Stimulated activated CD8-positive, alpha-beta memory T cell treated with anti-CD3 and anti-CD28 coated beads, Interleukin-12 subunit alpha, Interleukin-12 subunit beta, amount 100 ng/mL, for 4 hours (primary cell): ENCODE data around the gene SLC4A5.
A peak's percentile ranks its signal among the peaks of the same experiment; 100 is the strongest.

Experiments
- DNase-seq: peaks from one replicate; pipeline ENCODE4 v3.0.0-alpha.2; 2020; ENCODE audit warnings: low read depth

The SLC4A5 gene, protein sequence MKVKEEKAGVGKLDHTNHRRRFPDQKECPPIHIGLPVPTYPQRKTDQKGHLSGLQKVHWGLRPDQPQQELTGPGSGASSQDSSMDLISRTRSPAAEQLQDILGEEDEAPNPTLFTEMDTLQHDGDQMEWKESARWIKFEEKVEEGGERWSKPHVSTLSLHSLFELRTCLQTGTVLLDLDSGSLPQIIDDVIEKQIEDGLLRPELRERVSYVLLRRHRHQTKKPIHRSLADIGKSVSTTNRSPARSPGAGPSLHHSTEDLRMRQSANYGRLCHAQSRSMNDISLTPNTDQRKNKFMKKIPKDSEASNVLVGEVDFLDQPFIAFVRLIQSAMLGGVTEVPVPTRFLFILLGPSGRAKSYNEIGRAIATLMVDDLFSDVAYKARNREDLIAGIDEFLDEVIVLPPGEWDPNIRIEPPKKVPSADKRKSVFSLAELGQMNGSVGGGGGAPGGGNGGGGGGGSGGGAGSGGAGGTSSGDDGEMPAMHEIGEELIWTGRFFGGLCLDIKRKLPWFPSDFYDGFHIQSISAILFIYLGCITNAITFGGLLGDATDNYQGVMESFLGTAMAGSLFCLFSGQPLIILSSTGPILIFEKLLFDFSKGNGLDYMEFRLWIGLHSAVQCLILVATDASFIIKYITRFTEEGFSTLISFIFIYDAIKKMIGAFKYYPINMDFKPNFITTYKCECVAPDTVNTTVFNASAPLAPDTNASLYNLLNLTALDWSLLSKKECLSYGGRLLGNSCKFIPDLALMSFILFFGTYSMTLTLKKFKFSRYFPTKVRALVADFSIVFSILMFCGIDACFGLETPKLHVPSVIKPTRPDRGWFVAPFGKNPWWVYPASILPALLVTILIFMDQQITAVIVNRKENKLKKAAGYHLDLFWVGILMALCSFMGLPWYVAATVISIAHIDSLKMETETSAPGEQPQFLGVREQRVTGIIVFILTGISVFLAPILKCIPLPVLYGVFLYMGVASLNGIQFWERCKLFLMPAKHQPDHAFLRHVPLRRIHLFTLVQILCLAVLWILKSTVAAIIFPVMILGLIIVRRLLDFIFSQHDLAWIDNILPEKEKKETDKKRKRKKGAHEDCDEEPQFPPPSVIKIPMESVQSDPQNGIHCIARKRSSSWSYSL

DNA sequence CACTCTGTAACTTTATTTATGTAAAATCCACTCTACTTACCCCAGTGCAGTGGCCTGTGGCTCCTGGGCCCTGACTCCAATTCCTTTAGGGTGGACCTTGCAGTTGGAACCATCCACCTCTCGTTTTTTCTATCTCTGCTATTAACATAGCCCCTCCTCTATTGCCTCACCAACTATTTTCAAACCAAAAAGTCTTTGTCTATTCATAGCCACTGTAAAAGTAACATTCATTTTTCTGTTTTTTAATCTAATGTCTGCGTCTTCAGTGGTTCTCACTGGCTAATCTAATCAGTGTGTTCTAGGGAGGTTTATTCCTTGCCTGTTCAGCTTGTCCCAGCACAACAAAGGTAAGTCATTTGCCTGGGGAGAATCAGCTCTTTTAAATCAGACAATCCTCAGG lies at the start of gene SLC4A5:
Gene SLC4A5 (minus strand): TSS at position 101 of the 400 bp plus-strand sequence. CDS start 28,393 bp downstream, outside the sequence.
- no peak for DNase-seq

DNA sequence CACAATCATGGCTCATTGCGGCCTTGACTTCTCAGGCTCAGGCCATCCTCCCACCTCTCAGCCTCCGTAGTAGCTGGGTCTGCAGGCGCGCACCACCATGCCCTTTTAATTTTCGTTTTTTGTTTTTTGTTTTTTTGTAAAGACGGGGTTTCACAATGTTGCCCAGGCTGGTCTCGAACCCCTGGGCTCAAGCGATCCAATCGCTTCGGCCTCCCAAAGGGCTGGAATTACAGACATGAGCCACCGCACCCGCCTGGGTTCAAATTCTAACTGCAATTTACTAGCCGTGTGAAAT lies 49.2 kb upstream of the SLC4A5 start:
- DNase-seq = no peak

DNA sequence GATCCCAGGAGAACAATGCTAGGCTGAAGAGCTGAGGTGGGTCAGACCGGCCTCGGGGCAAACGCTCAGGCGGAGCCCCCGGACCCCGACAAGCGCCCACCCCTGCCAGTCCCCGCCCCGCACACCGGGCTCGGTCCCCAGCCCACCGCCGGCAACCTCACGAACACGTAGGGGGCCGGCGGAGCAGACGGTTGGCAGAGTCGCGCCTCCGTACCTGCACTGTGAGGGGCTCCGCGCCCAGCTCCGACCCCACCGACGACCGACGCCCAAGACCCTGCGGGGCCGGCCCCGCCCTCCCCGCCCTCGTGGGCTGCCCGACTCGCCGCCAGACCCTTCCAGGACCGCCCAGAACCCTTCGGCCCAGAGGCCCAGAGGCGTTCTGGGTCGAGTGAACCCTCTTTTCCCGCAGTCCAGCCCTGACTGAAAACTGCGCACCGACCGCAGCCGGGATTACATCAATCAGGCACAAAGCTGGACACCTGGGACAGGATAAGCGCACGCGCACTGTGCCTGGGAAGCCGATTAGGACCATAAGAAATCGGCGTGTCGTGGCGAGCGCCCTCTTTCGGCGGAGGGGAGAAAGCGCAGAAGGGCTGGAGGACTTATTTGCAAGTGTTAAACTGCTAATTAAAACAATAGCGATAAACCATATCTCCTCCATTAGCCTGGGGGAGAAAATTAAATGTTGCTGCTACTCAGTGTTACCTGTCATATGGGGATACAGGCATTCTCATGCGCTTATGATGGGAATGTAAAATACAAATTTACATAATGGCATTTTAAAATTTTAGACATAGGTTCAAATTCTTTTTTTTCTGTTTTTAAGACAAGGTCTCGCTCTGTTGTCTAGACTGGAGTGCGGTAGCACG lies 48.6 kb upstream of the SLC4A5 start:
- DNase-seq = peak; percentile 90

- DNase-seq = no peak
Measured at GRCh38 chr2:74391209-74391579, 48.0 kb upstream of the SLC4A5 start.

DNA sequence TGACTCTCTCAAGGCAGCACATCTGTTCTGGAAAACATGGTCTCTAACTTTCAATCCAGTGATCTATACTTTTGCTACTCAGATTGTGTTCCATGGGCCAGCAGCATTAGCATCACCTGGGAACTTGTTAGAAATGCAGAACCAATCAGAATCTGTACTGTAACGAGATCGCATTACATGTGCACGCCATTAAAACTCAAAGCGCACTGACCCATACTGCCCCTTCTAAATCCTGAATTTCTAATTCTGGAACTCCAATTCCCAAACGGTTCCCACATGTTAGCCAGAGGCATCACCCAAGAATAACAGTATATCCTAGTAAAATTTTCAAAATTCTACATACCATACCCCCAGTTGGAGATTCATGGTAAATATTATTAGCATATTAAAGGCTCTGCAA lies 47.4 kb upstream of the SLC4A5 start:
- no peak for DNase-seq

GRCh38 chr2:74387346-74387745 lies 44.1 kb upstream of the SLC4A5 start:
- DNase-seq = no peak

- no peak for DNase-seq
Measured at GRCh38 chr2:74385396-74385795, 42.2 kb upstream of the SLC4A5 start.

- no peak for DNase-seq
Measured at GRCh38 chr2:74384051-74384450, 40.8 kb upstream of the SLC4A5 start.

DNA sequence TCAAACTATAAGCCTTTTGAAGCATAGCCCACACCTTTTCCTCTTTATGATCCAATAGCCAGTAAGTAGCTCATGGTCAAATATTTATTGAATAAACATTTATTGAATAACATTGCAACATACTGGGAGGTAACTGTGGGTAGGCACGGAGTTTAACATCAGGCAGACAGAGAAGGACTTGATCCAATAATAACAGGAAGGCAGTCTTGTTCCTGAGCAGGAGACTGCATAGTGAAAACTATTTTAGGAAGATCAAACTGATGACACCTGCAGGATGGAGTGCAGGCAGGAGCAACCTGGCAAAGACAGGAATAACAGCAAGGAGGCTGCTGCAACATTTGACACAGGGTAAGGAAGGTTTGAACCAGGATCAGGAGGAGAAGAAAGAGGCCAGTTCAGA lies 40.0 kb upstream of the SLC4A5 start:
- no peak for DNase-seq

- DNase-seq = no peak
Measured at GRCh38 chr2:74381751-74382150, 38.5 kb upstream of the SLC4A5 start.

DNA sequence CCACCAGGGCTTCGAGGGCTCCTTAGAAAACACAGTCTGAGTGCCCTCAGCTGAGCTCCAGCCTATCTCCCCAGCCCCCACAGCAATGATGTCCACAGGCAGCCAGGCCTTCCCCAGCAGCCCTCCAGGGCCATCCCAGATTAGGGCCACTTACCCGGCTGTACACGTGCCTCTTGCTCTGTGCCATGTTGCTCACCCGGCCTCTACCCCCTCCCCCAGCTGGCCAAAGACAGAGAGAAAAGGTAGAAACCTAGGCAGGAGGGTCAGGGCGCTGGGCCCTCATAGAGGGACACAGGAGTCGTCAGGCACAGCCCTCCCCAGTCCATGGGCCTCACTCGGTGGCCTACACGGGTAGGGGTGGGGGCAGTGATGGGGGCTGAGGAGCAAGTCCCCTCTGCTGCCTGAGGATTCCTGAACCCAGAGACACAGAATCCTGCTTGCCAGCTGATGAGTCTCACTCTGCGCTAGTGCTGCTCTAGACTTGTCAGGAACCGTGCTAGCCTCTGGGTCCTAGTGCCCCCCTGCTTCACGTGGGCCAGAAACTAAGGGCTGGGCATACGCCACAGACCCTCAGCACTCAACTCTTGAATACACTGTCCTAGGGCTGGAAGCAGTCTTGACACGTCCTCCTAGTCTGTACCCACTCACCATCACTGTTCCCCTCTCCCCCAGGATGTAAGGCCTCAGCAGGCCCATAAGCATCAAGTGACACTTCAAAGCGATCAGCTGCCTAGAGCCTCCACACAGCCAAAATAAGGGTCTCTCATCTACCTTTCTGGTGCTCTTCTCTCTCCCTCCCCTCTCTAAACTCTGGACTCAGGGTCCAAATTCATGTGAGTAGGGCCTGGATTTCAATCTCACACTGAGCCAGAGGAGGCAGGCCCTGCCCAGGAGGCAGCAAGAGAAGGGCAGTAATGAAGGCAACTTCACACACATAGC lies 36.9 kb upstream of the SLC4A5 start, which contains the start of gene DCTN1:
Gene DCTN1 (minus strand): TSS at position 461 of the 939 bp plus-strand sequence. CDS start 274 bp downstream, at position 187.
- peak; percentile 6 for DNase-seq

DNA sequence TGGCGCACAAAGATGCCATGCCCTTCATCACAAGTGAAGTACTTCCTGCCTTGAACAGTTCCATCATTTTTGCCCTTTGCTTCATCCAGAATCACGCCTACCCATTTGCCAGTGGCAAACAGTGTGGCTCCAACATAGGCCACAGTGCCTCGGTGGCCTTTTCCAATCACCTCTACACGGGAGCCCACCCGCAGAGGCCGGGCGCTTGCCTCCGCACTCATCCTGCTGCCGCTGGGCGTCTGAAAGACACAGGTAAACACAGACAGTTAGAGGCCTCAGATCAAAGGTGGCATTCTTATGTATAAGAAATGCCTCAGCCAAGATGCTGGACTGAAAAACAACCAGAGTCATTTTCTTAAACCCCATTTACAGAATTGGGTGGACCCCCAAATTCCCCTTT lies 34.8 kb upstream of the SLC4A5 start:
- DNase-seq = no peak

- DNase-seq = no peak
Measured at GRCh38 chr2:74375838-74376237, 32.6 kb upstream of the SLC4A5 start.

DNA sequence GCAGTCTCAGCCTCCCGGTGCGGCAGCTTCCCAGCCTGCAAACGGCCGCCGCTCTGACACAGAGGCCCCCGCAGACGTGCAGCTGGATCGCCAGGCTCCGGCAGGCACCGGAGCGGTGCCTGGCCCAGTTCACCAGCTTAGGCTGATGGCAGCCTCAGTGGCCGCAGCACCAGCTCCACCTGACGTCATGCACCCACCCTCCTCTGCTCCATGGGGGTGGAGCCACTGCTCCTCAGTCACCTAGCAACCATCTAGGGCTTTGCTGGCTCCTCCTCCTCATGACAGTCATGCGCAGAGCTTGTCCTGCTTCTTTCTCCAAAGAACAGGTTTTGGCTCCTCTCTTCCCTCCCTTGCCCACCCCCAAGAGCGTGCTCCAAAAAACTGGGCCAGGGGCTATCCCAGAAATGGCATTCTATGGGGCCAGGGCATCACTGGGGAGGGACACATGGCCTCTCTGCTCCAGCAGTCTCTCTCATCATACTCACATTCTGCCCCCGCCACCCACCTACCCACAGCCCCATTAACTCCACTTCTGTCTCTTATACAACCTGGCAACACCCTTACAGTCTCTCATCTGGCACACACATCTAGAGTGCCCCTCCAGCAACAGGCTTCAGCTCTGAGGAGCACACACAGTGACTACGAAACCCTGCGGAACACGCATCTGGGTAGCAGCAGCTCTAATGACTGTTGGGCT lies 31.4 kb upstream of the SLC4A5 start:
- DNase-seq = no peak

GRCh38 chr2:74373985-74374384 lies 30.8 kb upstream of the SLC4A5 start:
- no peak for DNase-seq

DNA sequence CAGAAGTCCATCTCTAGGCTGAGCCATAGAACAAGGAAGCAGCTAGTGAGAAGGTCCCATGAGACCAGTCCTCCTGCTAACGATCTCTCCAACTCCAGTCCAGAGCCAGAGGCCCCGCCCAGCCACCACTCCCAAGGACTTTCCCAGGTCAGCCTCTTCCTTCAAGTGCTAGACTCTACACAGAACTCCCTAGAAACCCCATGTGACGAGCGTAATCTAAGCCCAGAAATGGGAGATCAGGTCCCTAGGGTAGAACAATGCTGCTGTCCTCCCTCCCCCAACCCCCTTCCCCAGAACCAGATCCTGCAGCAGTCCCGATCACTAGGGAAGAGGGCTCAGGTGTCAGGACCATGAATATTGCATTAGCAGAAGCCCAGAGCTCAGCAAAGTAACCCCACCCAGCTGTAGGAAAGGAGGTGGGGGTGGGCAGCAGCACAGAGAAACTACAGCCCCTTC lies 30.0 kb upstream of the SLC4A5 start:
- DNase-seq = no peak

DNA sequence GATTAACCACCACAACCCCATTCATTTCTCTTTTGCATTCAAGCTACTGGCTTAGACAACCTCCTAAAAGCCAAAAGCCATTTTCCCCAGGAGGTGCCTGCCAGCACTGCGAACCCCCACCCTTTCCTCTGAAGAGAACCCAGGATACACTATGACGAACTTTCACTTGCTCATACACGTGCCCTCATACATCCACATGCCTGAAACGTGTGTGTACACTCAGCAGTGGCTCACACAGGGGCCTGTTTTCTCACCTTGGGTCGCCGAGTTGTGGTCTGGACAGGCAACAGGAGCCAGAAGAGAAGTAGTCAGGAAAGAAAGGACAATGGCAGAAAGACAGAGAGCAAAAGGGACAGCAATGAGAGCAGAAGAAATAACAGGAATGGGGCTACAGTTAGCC lies 29.5 kb upstream of the SLC4A5 start:
- DNase-seq = no peak

DNA sequence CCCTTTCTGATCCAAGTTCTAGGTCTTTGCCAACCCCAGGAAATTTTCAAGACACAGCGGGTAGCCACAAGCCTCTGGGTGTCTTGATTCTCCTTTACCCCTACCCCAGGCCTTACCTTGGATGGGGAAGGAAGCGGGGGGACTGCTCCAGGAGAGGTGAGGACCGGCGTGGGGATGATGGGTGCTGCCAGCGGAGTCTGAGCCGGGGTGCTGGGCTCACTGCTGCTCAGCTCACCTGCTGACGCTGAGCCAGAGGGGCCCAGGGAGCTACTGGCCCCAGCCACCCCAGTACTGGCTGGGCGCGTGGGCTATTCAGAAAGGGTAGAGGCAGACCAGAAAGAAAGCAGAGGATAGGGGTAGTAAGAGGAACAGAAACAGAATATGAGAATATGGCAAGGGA lies 28.2 kb upstream of the SLC4A5 start:
- no peak for DNase-seq

DNA sequence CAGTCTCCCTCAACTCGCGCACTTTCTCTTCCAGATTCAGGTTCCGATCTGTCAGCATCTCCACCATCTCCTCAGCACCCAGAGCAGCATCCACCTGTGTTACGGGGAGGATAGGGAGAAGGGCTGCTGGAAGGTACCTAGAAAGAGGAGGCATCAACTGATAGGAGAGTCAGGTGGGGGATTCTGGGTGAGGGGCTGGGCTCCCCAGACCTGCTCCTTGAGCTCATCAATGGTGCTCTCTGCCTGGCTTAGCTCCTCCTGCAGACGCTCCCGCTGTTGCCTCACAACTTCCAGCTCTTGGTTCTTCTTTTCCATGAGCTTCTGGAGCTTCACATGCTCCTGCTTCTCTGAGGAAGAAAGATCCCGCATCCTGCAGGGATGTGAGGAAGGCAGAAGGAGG lies 26.8 kb upstream of the SLC4A5 start:
- DNase-seq = no peak

- no peak for DNase-seq
Measured at GRCh38 chr2:74368499-74368898, 25.3 kb upstream of the SLC4A5 start.
